NCI-H446 (cell line): ENCODE data around the gene SLC37A1.

Experiments used
- DNase-seq, 2 experiments: peaks; one replicate each; lab custom pipeline; 2025; lab: John Stamatoyannopoulos, UW

The SLC37A1 gene

DNA sequence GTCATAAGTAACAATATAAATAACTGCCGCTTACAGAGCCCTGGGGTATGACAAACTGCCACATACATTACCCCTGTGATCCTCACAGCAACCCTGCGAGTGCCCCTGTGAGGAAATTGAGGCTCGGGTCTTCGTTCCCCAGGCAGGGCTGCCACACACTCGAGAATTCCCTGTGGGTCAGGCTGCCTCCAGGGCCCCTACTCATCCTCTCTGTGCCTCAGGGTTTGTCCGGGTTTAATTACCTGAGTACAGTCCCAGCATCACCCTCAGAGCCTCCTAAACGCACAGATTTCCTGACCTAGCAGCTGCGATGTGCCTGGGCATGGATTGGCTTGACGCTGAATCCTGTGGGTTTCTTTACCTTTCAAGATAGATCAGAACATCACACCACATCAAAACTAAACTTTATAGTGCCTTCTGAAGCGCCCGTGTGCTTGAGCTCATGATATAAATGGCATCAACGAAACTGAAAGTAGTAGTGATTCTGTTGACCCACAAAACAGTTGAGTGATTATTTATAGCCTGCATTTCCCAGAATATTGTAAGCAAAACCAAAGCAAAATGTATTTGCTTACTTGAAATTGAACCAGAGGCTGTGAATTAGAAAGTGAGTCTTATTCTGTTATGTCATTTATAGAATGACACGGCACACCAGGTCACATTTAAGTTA lies 14.0 kb downstream of the SLC37A1 start:
- DNase-seq: no peak

DNA sequence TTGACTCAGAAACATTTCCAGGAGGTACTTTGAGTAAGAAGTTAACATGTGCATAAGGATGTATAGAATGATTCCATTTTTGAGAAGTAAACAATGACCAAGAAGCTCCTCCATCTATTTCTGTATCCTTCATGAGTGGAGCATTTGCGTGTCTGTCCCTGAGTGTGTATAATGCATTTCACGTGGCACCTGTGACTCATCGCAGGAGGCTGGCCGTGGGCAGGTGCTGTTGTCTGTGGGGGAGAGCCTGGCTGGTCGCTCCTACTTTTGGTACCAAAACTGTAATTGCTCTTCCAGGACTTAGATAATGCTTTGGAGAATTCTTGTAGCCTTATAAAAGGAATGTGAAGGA lies 16.5 kb downstream of the SLC37A1 start:
- no peak for DNase-seq

DNA sequence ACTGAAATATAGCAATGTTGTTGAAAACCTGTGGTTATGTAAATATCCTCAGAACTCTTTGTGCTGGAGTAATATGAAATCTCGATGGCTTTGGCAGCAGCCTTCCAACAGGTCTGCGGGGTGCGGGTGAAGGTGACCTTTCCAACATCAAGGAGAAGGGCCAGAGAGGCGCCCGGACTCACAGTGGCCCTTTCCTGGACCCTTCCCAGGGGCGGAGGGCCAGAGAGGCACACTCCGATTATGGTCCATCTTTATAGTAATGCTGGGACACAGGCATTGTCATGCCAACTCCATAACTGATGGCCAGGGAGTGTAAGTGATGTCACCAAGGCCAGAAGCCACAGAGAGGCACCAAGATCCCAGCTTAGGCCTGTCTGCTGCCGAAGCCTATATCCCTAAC lies 18.1 kb downstream of the SLC37A1 start:
- DNase-seq: no peak

DNA sequence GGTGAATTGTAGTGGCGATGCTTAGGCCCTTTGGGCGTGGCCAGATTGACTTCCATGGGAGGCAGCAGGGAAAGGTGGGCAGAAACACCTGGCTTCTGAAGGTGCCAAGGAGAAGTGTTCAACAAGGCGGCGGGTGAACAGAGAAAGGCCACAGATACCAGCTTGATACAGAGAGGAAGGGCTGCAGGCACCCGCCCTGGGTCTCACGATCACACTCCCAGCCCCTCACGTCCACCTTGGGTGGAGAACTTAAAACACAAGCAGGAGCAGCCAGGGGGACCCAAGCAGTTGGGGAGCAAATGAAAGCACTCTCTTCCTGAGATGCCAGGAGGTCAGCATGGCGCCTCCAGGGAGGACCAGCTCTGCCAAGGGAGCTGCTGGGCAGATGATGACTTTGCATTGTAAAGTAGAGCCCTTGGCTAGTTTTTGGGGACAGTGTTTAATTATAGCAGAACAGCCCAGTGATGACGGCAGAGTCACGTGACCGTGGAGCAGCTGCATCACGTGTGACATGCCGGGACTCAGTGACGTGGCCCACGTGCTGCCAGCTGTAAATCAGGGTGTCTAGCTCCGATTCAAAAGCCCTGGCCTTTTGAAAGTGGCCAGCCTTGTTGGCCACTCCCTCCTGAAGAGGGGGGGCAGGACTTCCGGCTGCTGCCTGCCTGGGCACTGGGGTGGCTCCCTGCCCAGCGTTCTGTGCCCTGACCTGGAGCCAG lies 19.0 kb downstream of the SLC37A1 start:
- DNase-seq: no peak

DNA sequence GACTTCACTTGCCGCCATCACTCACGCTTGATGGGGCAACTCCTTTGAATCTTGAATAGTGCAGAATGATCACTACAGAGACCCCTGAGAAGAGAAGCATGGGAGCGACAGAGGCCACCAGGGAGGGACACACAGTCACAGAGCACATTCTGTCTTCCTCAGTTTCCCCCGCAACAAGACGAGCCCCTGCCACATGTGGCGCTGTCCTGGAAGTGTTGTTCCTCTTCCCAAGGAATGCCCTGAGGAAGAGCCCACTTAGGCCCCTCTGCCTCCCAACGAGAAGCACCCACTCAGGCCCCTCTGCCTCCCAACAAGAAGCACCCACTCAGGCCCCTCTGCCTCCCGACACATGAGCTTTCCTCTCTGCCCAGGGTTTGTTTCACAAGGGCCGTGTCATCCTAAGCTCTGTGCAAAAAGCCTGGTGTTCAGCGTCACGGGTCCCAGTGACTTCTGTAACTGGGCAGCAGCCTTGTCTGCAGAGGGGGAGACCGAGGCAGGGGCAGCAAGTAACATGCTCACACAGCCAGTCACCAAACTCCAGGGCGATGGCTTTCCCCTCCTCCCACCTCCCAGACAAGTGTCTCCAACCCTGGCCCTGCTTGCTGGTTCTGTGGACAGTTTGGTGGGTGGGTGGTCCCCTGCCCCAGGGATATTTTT lies 19.8 kb downstream of the SLC37A1 start:
- no peak for DNase-seq

DNA sequence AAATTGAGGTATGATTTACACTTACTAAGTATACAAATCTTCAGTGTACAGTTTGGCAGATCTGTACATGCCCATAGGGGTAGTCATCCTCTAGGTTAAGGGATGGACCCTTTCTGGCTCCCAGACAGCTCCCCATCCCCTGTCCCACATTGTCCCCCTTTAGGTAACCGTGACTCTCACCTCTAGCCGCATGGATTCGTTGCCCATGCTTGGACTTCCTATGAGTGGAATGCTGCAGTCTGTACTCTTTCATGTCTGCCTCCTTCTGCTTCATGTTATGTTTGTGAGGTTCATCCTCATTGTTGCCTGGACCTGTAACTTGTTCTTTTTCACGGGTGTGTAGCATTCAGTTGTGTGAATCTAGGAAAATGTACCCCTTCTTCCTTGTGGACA lies 20.3 kb downstream of the SLC37A1 start:
- DNase-seq: no peak

DNA sequence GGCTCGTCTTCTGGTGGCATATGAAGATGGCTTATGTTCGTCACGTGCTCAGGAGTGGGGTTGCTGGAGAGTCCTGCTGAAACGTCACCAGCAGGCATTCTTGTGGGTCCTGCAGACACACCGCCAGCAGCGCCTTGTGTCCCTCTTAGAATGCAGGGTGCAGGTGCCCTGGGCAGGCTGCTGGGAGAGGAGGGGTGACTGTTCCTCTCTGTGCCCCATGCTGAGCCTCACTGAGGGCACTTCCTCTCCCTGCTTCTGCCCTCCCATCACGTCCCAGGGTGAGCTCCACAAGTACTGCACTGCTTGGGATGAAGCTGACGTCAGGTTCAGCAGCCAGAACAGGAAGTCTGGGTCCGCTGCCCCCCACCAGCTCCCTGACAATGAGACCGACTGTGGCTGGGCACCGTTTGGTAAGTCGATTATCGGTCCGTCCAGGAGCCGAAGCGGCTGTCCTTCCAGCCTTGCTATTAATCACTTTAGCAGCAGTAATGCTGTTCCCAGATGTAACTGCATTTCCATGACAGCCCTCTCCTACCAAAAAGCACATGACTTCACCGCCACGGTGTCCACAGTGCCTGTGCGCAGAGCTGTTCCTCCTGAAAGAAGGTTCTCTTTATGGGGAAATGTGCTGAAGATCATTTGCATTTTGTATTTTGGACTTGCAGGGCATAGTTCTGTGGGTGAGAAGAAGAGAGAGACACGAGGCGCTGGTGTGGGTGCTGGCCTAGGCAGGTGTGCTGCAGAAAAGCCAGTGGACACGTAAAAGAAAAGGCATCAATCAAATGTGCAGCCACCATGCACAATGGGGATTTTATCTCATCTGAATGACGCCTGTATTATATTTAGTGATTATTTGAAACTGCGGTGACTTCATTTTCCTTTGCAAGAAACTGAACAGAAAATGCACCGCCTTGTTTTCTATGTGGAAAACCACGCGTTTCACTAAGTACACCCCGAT lies 21.0 kb downstream of the SLC37A1 start:
- no peak for DNase-seq

DNA sequence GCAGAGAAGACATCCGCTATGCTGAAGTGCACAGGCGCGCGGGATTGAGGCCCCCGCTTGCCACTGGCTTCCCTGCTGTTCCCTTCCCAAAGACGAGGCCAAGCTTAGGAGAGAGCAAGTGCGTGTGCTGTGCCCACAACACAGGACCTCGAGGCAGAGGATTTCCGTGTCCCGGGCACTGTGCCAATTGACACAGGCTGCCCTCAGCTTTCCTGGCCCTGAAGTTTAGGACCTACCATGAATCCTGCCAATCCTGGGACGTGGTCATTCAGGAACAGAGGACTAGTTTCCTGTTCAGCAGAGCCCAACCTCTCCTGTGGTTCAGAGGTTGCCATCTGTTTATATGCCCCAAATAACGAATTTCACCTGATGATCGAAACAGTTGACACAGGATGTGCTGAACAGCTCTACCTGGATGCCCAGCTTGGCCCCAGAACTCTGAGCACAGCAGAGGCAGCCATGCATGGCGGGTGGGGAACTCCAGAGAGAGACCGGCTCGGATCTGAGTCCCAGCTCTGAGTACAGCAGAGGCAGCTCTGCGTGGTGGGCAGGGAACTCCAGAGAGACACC lies 22.0 kb downstream of the SLC37A1 start:
- no peak for DNase-seq

DNA sequence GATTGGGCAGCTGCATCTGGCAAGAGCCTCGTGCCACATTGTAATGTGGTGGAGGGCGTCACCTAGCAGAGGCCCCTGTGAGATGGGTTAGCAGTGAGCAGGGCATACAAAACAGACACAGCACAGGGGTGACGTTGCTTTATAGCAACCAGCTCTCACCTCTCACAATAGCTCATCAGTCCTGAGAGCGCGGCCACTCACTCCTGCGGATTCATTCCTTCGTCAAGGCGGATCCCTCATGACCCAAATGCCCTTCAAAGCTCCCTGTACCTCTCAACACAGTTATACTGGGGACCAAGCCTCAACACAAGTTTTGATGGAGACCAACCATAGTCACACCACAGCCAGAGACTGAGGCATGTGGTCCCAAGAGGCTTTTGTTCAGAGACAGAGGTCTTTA lies 22.9 kb downstream of the SLC37A1 start:
- no peak for DNase-seq

DNA sequence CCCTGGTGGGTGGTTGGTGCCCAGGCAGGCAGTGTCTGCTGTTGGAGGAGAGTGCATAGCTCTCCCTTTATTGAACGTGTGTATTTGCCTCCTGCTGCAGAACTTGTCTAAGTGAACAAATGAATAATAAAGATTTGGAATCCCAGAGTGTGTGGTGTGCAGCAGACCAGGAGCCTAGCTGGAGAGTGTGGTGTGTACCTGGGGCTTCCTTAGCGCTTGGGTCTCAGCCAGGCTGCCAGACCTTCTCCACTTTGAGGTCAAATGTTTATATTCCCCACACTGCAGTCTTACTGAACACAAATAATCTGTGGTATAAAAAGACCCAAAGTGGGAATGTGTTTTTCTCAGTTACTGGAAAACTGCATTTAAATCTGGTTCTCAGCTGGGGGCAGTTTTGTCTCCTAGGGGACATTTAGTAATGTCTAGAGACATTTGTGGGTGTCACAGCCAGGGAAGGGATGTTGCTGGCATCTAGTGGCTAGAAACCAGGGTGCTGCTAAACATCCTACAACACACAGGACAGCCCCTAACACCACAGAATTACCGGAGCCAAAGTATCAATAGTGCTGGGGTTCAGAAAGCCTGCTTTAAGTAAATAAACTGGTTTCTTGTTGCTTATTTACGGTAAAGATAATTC lies 23.6 kb downstream of the SLC37A1 start:
- DNase-seq: no peak

DNA sequence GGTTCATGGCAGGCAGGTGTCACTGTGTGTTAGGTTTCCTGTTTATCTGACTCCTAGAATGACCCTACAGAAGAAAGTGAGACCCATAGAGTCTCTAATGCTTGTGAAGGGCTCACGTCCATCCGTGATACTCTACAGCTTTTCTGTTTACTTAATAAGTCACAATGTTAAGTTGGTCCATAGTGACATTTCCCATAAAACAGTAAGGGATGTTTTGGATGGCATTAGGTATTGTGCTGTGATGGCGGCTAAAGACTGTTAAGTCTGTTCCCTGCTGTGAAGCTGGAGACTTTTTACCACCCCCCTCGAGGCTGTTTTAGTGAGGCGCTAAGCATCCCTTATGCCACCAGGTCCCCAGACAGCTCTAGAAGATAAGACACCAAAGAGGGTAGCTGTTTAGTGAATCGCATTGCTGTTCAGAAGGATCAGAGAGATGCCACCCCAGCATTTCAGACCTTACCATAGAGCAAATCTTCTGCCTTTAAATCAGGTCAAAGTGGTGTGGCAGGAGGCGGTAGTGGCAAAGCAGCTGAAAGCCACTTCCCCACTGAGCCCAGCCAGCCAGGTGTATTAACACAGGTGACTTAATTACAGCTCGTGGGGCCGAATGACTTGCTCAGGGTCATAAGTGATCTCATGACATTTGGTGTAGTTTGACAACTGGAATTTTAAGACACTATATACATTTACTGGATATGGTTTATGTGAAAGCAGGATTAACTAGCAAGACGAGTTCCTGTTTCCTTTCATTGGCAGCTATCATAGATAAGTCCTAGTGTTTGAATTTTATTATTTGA lies 25.0 kb downstream of the SLC37A1 start:
- no peak for DNase-seq

DNA sequence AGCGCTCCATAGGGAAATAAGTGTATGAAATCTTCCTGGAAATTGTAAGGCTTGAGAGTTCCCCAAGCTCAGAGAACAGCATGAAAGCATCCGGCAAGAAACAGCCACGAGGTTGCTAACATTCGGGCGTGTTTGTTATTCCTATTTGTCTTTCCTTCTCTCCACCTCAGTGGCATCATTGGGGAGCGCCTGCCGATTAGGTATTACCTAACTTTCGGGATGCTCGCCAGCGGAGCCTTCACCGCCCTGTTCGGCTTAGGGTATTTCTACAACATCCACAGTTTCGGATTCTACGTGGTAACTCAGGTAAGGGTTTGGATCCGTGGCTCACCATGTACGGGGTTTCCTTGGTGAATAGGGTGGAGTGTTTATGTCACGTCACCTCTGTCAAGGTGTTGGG lies 25.7 kb downstream of the SLC37A1 start:
- no peak for DNase-seq

DNA sequence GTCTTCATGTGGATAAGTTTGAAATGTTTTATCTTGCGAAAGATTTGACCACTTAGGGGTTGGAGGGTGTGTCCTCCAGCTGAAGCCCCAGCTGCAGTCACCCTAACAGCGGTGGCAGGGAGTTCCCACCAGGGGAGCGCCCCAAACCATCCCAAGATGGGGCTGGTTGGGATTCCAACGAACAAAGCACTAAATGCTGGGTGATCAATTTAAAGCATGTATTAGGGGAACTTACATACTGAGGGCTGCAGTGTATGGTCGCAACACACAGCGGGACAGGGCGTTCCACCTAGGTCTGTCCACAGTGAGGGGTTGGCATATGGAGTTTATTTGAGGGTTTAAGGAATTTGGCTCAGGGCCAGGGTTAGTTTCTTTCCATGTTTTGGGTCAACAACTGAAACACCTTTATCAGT lies 26.3 kb downstream of the SLC37A1 start:
- no peak for DNase-seq

DNA sequence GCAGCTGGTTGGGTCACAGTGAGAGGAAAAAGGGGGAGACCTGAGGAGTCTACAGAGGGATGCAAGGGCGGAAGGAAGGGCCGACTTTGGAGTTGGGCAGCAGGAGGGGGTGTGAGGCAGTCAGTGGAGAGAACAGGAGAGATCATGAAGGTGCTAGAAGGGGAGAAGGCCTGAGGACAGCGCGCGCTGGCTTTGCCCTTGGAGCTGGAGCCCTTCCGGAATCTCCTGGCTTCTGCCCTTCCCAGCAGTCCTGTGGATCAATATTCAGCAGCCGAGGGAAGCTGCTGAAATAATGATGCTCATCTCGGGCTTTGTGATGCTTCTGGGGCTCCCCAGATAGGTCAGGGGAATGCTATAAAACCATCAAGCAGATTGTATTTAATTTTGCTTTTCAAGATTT lies 26.7 kb downstream of the SLC37A1 start:
- DNase-seq: no peak

DNA sequence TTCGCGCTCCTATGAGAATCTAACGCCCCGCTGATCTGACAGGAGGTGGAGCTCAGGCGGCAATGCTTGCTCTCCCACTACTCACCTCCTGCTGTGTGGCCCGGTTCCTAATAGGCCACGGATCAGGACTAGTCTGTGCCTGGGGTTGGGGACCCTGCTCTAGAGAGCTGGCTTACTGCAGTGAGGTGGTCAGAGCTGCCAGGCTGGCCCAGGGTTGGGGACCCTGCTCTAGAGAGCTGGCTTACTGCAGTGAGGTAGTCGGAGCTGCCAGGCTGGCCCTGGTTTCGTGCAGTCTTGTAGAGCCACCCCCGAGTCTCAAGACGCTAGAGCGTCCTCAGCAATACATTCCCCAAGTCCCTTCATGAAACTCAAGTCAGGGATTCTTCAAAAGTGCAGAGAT lies 27.5 kb downstream of the SLC37A1 start:
- no peak for DNase-seq

DNA sequence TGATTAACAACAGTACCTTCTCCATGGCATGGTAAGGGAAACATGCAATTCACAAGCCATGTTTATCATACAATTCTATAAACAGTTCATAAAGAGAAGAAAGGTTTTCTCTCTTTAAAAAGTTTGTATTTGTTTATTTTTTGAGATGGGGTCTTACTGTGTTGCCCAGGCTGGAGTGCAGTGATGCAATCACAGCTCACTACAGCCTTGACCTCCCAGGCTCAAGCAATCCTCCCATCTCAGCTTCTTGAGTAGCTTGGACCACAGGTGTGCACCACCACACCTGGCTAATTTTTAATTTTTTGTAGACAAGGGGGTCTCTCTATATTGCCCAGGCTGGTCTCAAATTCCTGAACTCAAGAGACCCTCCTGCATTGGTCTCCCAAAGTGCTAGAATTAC lies 28.0 kb downstream of the SLC37A1 start:
- DNase-seq: no peak

DNA sequence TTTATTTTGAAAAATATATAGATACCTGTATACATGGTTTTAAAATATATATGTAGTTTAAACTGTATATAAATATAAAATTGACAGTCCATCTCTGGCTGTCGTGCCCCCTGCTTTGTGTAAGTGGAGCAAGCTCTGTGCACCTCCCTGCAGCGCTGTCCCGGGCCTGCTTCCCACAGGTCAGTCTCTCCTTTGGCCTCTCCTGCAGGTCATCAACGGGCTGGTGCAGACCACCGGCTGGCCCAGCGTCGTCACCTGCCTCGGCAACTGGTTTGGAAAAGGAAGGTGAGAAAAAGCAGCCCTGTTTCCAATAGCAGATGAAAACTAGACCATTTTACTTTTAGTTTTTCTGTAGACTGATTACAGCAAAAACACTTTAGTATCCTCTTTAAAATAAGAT lies 28.5 kb downstream of the SLC37A1 start:
- DNase-seq: no peak

DNA sequence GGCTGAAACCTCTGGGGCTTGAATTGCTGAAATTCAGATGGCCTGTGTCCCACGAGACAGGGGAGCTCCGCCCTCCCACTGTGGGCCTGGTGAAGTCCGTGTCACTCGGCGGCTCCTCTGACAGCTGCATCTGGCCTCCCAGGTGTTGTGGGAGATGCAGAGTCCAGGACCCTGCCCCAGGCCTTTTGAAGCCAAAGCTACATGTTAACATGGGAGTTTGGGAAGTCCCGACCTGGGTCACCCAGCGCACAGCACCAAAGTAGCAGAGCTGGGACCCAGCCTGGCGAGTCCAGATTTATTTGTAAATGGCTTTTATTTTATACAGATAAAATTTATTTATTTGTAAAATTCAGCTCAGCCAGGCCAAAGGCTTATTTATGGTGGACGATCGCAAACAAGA lies 28.9 kb downstream of the SLC37A1 start:
- no peak for DNase-seq

DNA sequence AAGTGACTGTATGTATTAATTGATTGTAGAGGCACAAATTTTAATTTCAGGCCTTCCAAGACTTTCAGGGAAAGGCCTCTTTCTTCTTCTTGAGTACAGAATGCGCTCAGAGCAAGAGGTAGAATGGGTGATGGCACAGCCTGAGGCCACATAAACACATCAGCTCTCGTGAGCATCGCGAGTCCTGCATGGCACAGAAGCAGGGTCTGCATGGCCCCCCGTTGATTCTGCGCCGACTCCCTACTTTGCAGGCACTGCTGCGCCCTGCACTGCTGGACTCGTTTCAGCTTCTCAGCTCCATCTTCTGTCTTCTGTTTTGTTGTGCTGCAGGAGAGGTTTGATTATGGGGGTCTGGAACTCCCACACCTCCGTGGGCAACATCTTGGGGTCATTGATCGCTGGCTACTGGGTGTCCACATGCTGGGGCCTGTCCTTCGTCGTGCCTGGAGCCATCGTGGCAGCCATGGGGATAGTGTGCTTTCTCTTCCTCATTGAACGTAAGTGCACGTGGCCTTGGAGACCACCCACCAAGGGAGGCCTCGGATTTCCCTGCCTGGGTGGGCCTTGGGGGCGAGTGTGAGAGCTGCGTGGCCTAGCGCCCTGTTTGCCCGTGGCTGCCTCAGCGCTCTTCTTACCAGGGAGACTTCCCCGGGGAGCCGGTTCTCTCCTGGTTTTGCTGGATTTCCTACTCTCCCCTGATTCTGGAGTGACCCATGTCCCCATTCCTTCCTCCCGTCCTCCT lies 29.6 kb downstream of the SLC37A1 start:
- no peak for DNase-seq

DNA sequence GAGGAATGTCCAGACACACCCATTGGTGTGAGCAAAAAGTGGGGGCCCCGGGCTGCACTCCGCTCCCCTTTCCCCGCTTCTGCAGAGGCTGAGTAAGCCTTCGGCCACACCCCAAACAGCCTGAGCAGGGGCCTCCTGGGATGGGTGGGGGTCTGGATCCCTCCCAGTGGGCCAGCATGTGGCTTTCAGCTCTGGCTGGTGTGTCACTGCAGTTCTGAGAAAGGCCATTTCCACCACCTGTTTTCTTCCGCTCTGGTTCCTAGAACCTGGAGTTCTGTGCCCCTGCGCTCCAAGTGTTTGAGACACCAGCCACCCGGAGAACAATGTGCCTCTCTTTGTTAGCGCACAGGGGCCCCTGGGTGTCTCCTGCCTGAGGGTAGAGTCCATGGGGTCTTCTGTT lies 30.9 kb downstream of the SLC37A1 start:
- DNase-seq: no peak
